CD8-positive, alpha-beta memory T cell (primary cell): ENCODE measurements around the gene TPSG1. TPM values are rescaled to one million over a fixed set of nuclear protein-coding genes. Genes with fewer than 3 reads are reported as not detected.

Source experiments
- CTCF ChIA-PET: fragments of 350-600 bp; sonication (Branson Sonifier 250); formaldehyde crosslinking; loops from one replicate; lab custom pipeline; 2021; ENCODE audit warnings: antibody characterized with exemption; lab: Charles Lee
- POLR2A ChIA-PET: fragments of 350-600 bp; sonication (Branson Sonifier 250); formaldehyde crosslinking; loops from one replicate; lab custom pipeline; 2021; ENCODE audit warnings: antibody characterized with exemption; lab: Charles Lee
- DNase-seq, 5 donors: peaks; one replicate each; pipeline versions ENCODE4 v3.0.0 to v3.0.0-alpha.2; 2020 to 2022; ENCODE audit warnings: mixed read lengths in 1 of 5
- H3K27ac ChIP-seq: one replicate; pipeline ENCODE4 v1.7.0; 2013; ENCODE audit warnings: low read depth, mild to moderate bottlenecking, low read length, moderate library complexity
- H3K27me3 ChIP-seq: 2 replicates; pipeline ENCODE4 v1.7.0; 2013; ENCODE audit warnings: low read length, mild to moderate bottlenecking; ENCODE audit not compliant: insufficient read depth, poor library complexity, severe bottlenecking
- H3K36me3 ChIP-seq: 2 replicates; pipeline ENCODE4 v1.7.0; 2013; ENCODE audit warnings: mild to moderate bottlenecking, low read length, moderate library complexity; ENCODE audit not compliant: insufficient read depth
- H3K4me1 ChIP-seq: 2 replicates; pipeline ENCODE4 v1.7.0; 2013; ENCODE audit warnings: mild to moderate bottlenecking, low read length, moderate library complexity; ENCODE audit not compliant: insufficient read depth
- H3K4me3 ChIP-seq: 2 replicates; pipeline ENCODE4 v1.7.0; 2013; ENCODE audit warnings: mild to moderate bottlenecking, low read length
- H3K9me3 ChIP-seq: 2 replicates; pipeline ENCODE4 v1.7.0; 2013; ENCODE audit warnings: mild to moderate bottlenecking, low read length
- H3K27ac Mint-ChIP-seq, 8 donors: one replicate each; pipeline ENCODE4 v1.8.0; 2020 to 2021; ENCODE audit warnings: mixed read lengths in 8 of 8, mild to moderate bottlenecking in 6 of 8, inconsistent platforms in 3 of 8, moderate library complexity in 3 of 8
- H3K27me3 Mint-ChIP-seq, 2 donors: one replicate each; pipeline ENCODE4 v1.8.0; 2020 to 2021; ENCODE audit warnings: mixed read lengths in 2 of 2, mild to moderate bottlenecking in 1 of 2, moderate library complexity in 1 of 2
- H3K36me3 Mint-ChIP-seq, 3 donors: one replicate each; pipeline ENCODE4 v1.8.0; 2020 to 2021; ENCODE audit warnings: mixed read lengths in 3 of 3, inconsistent platforms in 1 of 3, mild to moderate bottlenecking in 1 of 3
- H3K4me1 Mint-ChIP-seq, 3 donors: one replicate each; pipeline ENCODE4 v1.8.0; 2020 to 2021; ENCODE audit warnings: mixed read lengths in 3 of 3, inconsistent platforms in 1 of 3, mild to moderate bottlenecking in 1 of 3
- H3K4me3 Mint-ChIP-seq, 7 donors: one replicate each; pipeline ENCODE4 v1.8.0; 2020 to 2021; ENCODE audit warnings: mixed read lengths in 7 of 7, mild to moderate bottlenecking in 6 of 7, moderate library complexity in 4 of 7, inconsistent platforms in 2 of 7
- H3K9me3 Mint-ChIP-seq, 5 donors: one replicate each; pipeline ENCODE4 v1.8.0; 2020 to 2022; ENCODE audit warnings: mixed read lengths in 5 of 5, mild to moderate bottlenecking in 3 of 5, moderate library complexity in 2 of 5, inconsistent platforms in 1 of 5
- polyA plus RNA-seq: library from polyadenylated mRNA; unstranded; fragments of 300-500 nt; fragmentation: Illumina TruSeq; gene quantifications from one replicate; pipeline ENCODE4 v1.2.3, GENCODE V29; 2021
- total RNA-seq, 2 experiments: library from RNA; stranded (reverse); gene quantifications; one replicate each; pipeline ENCODE4 v1.2.3, GENCODE V29; 2021

The TPSG1 gene
- total and polyA plus RNA-seq, 3 experiments from 2014 or later, result not detected

GRCh38 chr16:1222553-1223354 is 2.3 kb downstream of the TPSG1 start:
- H3K27ac Mint-ChIP-seq, result no peak overlapping the region
- ChIA-PET CTCF (no interaction called here), POLR2A (no interaction called here)
- no peaks in the 10 kb centered on the region for H3K4me1 ChIP-seq
- no peaks in the 10 kb centered on the region for H3K4me1 Mint-ChIP-seq
- no peaks in the 10 kb centered on the region for H3K36me3 ChIP-seq
- H3K27ac ChIP-seq, result no peak overlapping the region
- H3K36me3 Mint-ChIP-seq, result no peaks in the 10 kb centered on the region
- DNase-seq, result no peak
- H3K4me3 Mint-ChIP-seq, result no peak overlapping the region
- no peaks in the 10 kb centered on the region for H3K9me3 Mint-ChIP-seq
- H3K9me3 ChIP-seq, result no peaks in the 10 kb centered on the region
- no peaks in the 10 kb centered on the region for H3K27me3 ChIP-seq
- no peak overlapping the region for H3K4me3 ChIP-seq
- peaks cover 3 to 4% of the 10 kb centered on the region in 2 donors for H3K27me3 Mint-ChIP-seq

- CTCF ChIA-PET, result no interaction called here
- H3K27me3 Mint-ChIP-seq, result peaks cover 0 to 3% of the 10 kb centered on the region in 2 donors
- H3K4me1 Mint-ChIP-seq, result no peaks in the 10 kb centered on the region
- no peaks in the 10 kb centered on the region for H3K36me3 ChIP-seq
- H3K4me3 ChIP-seq, result no peak overlapping the region
- no peak overlapping the region for H3K27ac ChIP-seq
- no peaks in the 10 kb centered on the region for H3K9me3 Mint-ChIP-seq
- no peaks in the 10 kb centered on the region for H3K9me3 ChIP-seq
- no peaks in the 10 kb centered on the region for H3K36me3 Mint-ChIP-seq
- H3K27ac Mint-ChIP-seq, result no peak overlapping the region
- DNase-seq, result no peak
- H3K4me1 ChIP-seq, result no peaks in the 10 kb centered on the region
- POLR2A ChIA-PET, result no interaction called here
- H3K4me3 Mint-ChIP-seq, result no peak overlapping the region
- no peaks in the 10 kb centered on the region for H3K27me3 ChIP-seq
These were observed 3.2 kb downstream of the TPSG1 start for GRCh38 chr16:1221628-1222552.

GRCh38 chr16:1220841-1221627 is 4.0 kb downstream of the TPSG1 start:
- no peak overlapping the region for H3K4me3 ChIP-seq
- H3K36me3 ChIP-seq, result no peaks in the 10 kb centered on the region
- H3K27ac Mint-ChIP-seq, result no peak overlapping the region
- no peaks in the 10 kb centered on the region for H3K27me3 ChIP-seq
- H3K4me1 Mint-ChIP-seq, result no peaks in the 10 kb centered on the region
- H3K9me3 Mint-ChIP-seq, result no peaks in the 10 kb centered on the region
- H3K4me3 Mint-ChIP-seq, result no peak overlapping the region
- ChIA-PET POLR2A (no interaction called here), CTCF (no interaction called here)
- no peak overlapping the region for H3K27ac ChIP-seq
- peaks cover 0 to 3% of the 10 kb centered on the region in 2 donors for H3K27me3 Mint-ChIP-seq
- H3K4me1 ChIP-seq, result no peaks in the 10 kb centered on the region
- no peaks in the 10 kb centered on the region for H3K36me3 Mint-ChIP-seq
- DNase-seq, result no peak
- H3K9me3 ChIP-seq, result no peaks in the 10 kb centered on the region

GRCh38 chr16:1220098-1220728 is 4.9 kb downstream of the TPSG1 start:
- H3K27ac Mint-ChIP-seq, result no peak overlapping the region
- Histone ChIP-seq H3K27me3 (no peaks in the 10 kb centered on the region), H3K9me3 (no peaks in the 10 kb centered on the region), H3K27ac (no peak overlapping the region), H3K4me3 (no peak overlapping the region), H3K4me1 (no peaks in the 10 kb centered on the region), H3K36me3 (no peaks in the 10 kb centered on the region)
- no peaks in the 10 kb centered on the region for H3K4me1 Mint-ChIP-seq
- no peak for DNase-seq
- H3K4me3 Mint-ChIP-seq, result no peak overlapping the region
- H3K9me3 Mint-ChIP-seq, result no peaks in the 10 kb centered on the region
- ChIA-PET POLR2A (no interaction called here), CTCF (no interaction called here)
- no peaks in the 10 kb centered on the region for H3K36me3 Mint-ChIP-seq
- H3K27me3 Mint-ChIP-seq, result peaks cover 0 to 3% of the 10 kb centered on the region in 2 donors

GRCh38 chr16:1218930-1219611 is 6.0 kb downstream of the TPSG1 start:
- Histone ChIP-seq H3K36me3 (no peaks in the 10 kb centered on the region), H3K4me3 (no peak overlapping the region), H3K9me3 (no peaks in the 10 kb centered on the region), H3K27me3 (no peaks in the 10 kb centered on the region), H3K27ac (no peak overlapping the region), H3K4me1 (no peaks in the 10 kb centered on the region)
- H3K9me3 Mint-ChIP-seq, result no peaks in the 10 kb centered on the region
- POLR2A ChIA-PET, result no interaction called here
- no peak for DNase-seq
- no peaks in the 10 kb centered on the region for H3K4me1 Mint-ChIP-seq
- H3K36me3 Mint-ChIP-seq, result no peaks in the 10 kb centered on the region
- CTCF ChIA-PET, result no interaction called here
- peaks cover 0 to 3% of the 10 kb centered on the region in 2 donors for H3K27me3 Mint-ChIP-seq
- no peak overlapping the region for H3K27ac Mint-ChIP-seq
- H3K4me3 Mint-ChIP-seq, result no peak overlapping the region

- CTCF ChIA-PET, result no interaction called here
- H3K4me1 Mint-ChIP-seq, result no peaks in the 10 kb centered on the region
- no peak for DNase-seq
- POLR2A ChIA-PET, result no interaction called here
- no peaks in the 10 kb centered on the region for H3K36me3 Mint-ChIP-seq
- no peaks in the 10 kb centered on the region for H3K27me3 ChIP-seq
- peaks cover 0 to 1% of the 10 kb centered on the region in 2 donors for H3K27me3 Mint-ChIP-seq
- H3K9me3 ChIP-seq, result no peaks in the 10 kb centered on the region
- H3K27ac ChIP-seq, result no peak overlapping the region
- H3K9me3 Mint-ChIP-seq, result no peaks in the 10 kb centered on the region
- H3K4me3 Mint-ChIP-seq, result no peak overlapping the region
- no peak overlapping the region for H3K27ac Mint-ChIP-seq
- H3K4me1 ChIP-seq, result no peaks in the 10 kb centered on the region
- no peaks in the 10 kb centered on the region for H3K36me3 ChIP-seq
- no peak overlapping the region for H3K4me3 ChIP-seq
These were observed 6.8 kb downstream of the TPSG1 start for GRCh38 chr16:1218061-1218929.

GRCh38 chr16:1217526-1217925 is 7.5 kb downstream of the TPSG1 start:
- H3K4me3 Mint-ChIP-seq, result no peak overlapping the region
- POLR2A ChIA-PET, result no interaction called here
- H3K27ac Mint-ChIP-seq, result no peak overlapping the region

More at GRCh38 chr16:1217526-1217925, 7.5 kb downstream of the TPSG1 start:
- Histone ChIP-seq H3K9me3 (no peaks in the 10 kb centered on the region), H3K4me1 (no peaks in the 10 kb centered on the region), H3K36me3 (no peaks in the 10 kb centered on the region), H3K27me3 (no peaks in the 10 kb centered on the region), H3K27ac (no peak overlapping the region), H3K4me3 (no peak overlapping the region)
- Mint-ChIP-seq H3K9me3 (no peaks in the 10 kb centered on the region), H3K4me1 (no peaks in the 10 kb centered on the region), H3K36me3 (no peaks in the 10 kb centered on the region), H3K27me3 (peaks cover 0 to 1% of the 10 kb centered on the region in 2 donors)
- DNase-seq, result no peak
- CTCF ChIA-PET, result no interaction called here
